Measurements from ENCODE around the gene IKZF3.
A peak's percentile ranks its signal among the peaks of the same experiment; 100 is the strongest.
"Not testable (repeated sequence)": the region's sequence is repeated elsewhere in the genome, so short reads cannot be mapped to it uniquely, and the experiment has no call there.

Gene IKZF3

DNA sequence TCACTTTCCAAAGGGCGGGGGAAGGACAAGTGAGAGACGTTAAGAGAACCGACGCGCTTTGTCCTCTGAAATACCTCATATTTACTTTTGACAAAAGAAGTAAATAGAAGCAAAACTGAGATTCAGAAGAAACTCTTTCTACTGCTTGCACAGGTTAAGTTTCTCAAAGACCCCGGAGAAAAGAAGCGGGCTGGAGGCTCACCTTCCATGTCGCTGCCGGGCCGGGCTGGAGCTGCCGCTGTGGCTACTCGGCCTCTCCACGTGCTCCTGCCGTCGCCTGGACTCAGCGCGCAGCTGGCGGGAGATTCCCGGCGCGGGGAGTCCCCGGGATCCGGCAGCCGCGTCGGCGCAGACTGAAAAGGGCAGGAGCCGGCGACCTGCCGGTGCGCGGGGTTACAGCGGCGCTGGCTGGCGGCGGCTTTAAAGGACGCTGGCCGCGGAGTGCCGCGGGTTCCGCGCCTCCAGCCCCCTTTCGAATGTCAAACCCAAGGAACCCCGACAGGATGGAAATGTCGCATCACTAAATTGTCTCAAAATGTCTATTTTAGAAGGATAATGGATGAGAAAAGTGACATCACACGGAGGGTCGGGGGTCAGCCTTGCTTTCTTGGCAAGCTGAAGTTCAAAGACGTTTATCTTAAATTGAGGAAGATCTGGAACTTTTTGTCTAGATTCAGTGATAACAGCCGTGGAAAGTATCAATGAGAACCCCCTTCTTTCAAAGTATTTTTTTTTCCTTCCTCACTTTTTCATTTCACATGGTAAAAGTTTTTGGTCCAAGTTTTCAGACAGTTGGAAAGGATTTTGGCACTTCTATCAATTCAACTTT, at the start of gene IKZF3:
Gene IKZF3 (minus strand): TSS at position 395 of the 829 bp plus-strand sequence. CDS start 186 bp downstream, at position 209.
- DNase-seq (ENCODE audit: low read depth in 2 of 2) = peak; percentile 73 to 85

DNA sequence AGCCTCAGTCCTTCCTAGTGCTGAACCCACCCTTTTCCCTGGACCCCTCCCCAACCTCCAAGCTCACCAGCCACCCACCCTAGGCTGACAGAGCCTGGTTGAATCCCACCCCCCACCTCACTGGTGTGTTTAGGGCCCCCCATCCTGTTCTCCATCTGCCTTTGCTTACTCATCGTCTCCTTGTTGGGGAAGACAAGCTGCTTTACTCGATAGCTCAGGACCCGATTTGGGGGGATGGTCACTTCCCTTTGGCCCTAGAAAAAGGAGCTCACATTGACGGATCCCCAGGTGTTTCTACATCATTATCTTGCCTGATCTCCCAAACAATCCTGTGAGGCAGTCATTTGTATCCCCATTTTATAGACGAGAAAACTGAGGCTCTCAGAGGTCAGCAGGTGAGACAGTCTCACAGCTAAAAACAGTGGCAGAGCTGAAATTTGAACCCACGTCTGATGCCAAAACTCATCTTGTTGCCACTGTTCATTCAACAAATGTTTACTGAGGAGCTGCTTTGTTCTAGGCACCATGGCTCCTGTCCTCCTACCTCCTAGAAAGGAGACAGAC, 44.8 kb upstream of the IKZF3 start:
- DNase-seq (ENCODE audit: low read depth in 2 of 2) = no peak

GRCh38 chr17:39904990-39905288, 40.8 kb upstream of the IKZF3 start:
- DNase-seq (ENCODE audit: low read depth in 2 of 2) = no peak

DNA sequence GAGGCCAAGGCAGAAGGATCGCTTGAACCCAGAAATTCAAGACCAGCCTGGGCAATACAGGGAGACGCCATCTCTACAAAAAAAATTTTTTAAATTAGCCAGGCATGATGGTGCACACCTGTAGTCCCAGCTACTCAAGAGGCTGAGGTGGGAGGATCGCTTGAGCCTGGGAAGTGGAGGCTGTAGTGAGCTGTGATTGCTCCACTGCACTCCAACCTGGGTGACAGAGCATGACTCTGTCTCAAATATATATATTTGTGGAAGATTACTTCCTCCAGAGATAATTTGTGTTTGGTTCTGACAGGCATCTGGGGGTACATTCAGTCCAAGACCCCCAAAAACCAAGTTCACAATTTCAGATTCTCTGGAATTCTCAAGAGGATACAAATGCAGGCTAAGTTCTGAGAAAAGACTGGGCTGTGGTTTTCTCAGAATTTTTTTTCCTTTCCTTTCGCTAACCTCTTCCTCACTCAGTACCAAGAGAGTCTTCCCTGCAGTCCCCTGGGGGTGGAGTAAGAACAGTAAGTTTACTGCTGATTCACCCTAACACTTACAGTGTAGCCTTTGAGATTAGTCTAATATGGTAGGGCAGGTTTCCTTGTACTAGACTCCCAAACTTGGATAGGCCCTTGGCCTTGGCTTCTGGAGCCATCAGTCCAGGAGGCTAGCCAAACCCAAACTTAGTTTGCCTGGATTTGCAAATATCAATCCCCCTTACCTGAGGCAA, 39.2 kb upstream of the IKZF3 start:
- no peak for DNase-seq (ENCODE audit: low read depth in 2 of 2)

DNA sequence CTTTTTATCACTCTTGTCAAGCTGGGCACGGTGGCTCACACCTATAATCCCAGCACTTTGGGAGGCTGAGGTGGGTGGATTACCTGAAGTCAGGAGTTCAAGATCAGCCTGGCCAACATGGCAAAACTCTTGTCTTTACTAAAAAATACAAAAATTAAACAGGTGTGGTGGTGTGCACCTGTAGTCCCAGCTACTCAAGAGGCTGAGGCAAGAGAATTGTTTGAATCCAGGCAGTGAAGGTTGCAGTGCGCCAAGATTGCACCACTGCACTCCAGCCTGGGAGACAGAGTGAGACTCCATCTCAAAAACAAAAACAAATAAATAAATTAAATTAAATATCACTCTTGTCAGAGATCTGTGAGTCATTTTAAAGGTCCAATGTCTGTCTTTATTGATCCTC, 37.9 kb upstream of the IKZF3 start:
- DNase-seq (ENCODE audit: low read depth in 2 of 2) = not testable (repeated sequence)

DNA sequence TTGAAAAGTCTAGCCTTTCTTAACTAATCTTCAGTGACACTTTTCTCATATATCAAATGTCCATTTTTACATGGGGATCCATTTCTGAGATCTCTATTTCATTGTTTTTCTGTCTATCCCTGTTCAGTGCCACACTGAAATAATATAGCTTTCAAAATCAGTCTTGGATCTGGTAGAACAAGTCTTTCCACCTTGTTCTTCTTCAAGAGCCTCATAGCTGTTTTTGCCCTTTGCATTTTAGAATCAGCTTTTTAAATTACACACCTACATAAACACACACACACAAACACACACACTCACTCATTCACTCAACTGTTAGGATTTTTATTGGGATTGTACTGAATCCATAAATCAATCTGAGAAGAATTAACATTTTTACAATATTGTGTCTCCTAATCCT, 35.1 kb upstream of the IKZF3 start:
- no peak for DNase-seq (ENCODE audit: low read depth in 2 of 2)

DNA sequence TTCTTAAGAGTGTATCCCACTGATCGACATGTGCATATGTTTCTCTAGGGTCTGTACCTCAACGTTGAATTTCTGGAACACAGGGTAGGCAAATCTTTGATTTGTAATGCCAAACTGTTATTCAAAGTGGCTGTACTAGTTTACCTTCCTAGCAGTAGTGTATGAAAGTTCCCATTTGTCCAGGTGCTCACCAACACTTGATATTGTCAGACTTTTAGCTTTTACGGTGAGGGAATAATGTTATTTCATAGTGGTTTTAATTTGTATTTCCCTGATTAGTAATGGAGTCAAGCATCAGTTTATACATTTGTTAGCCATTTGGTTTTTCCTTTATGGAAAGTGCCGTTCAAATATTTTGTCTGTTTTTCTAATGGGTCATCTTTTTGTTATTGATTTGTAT, 34.0 kb upstream of the IKZF3 start:
- no peak for DNase-seq (ENCODE audit: low read depth in 2 of 2)

- DNase-seq (ENCODE audit: low read depth in 2 of 2) = no peak
Measured at GRCh38 chr17:39894681-39895376, 30.7 kb upstream of the IKZF3 start.

- no peak for DNase-seq (ENCODE audit: low read depth in 2 of 2)
Measured at GRCh38 chr17:39889200-39889599, 25.1 kb upstream of the IKZF3 start.

DNA sequence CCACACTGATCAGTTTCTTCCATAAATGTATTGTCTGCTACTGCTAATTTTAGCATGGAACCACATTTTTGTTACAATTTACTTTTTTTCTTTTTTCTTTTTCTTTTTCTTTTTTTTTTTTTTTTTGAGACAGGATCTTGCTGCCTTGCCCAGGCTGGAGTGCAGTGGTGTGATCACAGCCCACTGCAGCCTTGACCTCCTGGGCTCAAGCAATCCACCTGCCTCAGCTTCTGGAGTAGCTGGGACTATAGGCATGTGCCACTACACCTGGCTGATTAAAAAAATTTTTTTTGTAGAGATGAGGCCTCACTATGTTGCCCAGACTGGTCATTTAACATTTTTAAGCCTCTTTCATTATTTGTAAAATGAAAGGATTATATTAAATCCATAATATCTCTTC, 23.0 kb upstream of the IKZF3 start:
- no peak for DNase-seq (ENCODE audit: low read depth in 2 of 2)

- not testable (repeated sequence) for DNase-seq (ENCODE audit: low read depth in 2 of 2)
Measured at GRCh38 chr17:39886102-39886501, 22.0 kb upstream of the IKZF3 start.

GRCh38 chr17:39872751-39873150, 8.6 kb upstream of the IKZF3 start:
- no peak for DNase-seq (ENCODE audit: low read depth in 2 of 2)

DNA sequence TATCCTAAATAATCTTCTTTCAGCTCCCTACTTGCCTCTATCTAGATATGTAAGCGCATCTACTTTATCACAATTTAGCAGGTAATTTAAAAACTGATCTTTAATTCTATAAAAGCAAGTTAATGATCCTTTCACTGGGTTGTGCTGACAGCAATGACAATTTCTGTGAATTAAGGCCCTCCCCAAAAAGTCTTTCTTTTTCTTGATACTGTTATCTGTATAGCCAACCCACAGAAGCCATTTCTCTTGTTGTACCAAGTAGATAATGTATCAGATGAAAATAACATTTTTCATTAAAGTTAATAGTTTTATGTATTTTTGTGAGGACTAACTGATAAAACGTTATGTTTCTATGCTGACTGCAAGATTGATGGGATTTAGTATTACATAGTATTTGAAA, 7.7 kb upstream of the IKZF3 start:
- DNase-seq (ENCODE audit: low read depth in 2 of 2) = no peak

DNA sequence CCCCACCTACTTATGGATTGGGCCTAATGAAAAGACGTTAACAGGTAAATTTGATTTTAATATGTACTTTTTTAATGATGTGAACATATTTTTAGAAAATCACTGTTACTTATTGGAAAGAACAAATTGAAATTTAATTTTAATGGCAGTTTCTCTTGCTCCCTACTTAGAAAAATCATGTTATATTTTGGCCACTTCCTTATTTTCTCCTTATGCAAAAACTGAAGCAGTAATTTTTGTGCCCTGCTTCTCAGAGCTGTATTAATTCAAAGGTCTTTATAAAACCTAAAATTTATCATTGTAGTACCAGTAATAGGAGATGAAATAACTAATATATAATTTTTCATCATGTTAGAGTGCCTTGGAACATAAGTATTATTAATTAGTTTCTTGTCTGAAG, 6.7 kb upstream of the IKZF3 start:
- no peak for DNase-seq (ENCODE audit: low read depth in 2 of 2)

GRCh38 chr17:39868554-39868942, 4.4 kb upstream of the IKZF3 start:
- no peak for DNase-seq (ENCODE audit: low read depth in 2 of 2)

GRCh38 chr17:39867880-39868553, 3.9 kb upstream of the IKZF3 start, which contains the start of gene ZPBP2:
Gene ZPBP2 (plus strand): TSS chr17:39868202. CDS start chr17:39868355, 153 bp downstream.
- DNase-seq (ENCODE audit: low read depth in 2 of 2) = peak; percentile 32 to 33

DNA sequence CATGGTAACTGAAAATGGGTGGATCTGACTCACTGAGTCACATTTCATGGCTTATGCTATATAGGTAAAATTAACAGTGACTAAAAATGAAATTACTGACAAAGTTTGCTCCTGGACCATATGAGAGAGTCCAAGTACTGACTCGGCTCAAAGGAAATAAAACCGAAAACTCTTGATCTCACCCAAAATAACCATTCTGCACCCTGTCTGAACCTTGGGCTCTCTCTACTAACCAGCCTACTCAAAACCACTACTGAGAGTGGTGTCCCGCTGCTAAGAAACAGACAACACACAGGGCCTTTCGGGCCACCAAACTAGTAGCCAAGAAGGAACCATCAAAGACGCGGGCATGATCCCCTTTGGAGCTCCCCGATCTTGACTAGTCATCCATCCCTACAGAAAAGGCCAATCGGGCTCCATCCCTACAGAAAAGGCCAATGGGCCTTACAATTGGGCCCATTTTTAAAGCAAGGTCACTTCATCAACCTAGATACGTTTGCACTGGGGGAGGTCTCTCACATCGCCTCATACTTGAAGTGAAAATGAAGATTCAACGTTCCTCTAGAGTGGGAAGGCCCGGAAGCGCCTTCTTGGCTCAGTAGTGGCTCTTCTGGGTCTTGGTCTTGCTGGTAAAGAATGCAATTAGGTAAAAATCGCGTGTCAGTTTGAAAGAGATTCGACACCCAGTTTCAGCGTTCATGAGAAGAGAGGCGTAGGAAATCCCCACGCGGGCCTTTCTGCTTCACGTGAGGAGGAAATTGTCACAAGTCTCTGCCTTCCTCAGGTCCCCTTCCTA, 3.2 kb upstream of the IKZF3 start:
- peak; percentile 39 to 46 for DNase-seq (ENCODE audit: low read depth in 2 of 2)

DNA sequence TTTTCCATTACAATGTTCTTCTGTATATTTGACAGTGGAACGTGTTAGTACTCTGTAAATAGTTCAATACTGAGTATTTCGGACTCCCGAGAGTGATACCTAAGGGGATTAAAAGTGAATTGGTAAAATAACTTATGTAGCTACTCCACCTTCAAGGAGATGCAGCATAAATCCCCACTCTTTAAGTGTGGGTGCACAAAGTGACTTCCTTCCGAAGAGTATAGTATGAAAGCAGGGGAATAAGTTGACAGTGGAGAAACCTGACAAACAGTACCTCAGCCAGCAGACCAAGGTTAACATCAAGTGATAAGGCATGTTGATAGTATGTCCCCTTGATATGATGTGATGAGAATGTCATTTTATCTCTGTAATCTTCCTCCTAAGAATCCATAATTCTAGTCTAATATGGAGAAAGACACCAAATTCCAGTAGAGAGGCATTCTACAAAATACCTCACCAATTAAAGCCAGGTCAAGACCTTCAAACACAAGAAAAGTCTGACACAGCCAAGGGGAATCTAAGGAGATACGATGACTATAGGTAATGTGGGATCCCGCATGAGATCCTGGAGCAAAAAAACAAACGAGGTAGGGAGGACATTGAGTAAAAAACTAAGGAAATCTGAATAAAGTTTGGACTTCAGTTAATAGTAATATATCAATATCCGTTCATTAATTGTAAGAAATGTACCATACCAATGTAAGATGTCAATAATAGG, 2.1 kb upstream of the IKZF3 start:
- no peak for DNase-seq (ENCODE audit: low read depth in 2 of 2)

DNA sequence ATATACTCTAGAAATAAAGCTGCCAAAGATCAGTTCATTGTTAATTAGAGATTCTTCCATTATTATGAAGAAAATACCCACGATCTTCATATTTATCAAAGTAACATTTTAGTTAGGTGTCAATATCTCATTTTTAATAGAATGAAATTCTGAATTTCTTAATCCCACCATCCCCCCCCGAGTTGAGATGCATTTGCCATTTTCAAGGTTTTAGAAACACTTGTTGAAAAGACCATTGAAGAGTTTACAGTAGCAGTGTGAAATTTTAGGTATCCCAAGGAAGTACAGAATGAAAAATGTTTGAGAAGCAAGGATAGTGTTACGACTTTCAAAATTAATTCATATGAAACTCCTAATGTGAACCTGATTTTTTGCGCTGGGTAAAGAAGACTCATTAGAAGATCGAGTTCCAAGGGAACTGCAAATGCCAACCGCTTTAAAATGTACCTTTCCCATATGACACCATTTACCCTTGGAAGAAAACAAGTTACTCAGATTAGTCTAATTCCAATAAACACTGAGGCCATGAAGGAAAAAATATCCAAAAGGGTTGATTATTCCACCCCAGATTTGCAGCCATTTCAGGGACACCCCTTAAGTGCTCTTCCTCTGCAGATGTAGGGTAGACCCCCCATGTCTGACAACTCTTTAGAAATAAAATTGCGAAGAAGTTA, 731 bp downstream of the IKZF3 start:
- DNase-seq (ENCODE audit: low read depth in 2 of 2) = no peak

- no peak for DNase-seq (ENCODE audit: low read depth in 2 of 2)
Measured at GRCh38 chr17:39861235-39861634, 2.9 kb downstream of the IKZF3 start.
